Measurements from ENCODE around the gene PTRH1.

The PTRH1 gene

GRCh38 chr9:127686461-127687393 is 28.7 kb downstream of the PTRH1 start:
- no peaks in the 10 kb centered on the region for H3K36me3 ChIP-seq (ENCODE audit: control insufficient read depth, insufficient read depth, low read length)
- no peak overlapping the region for H3K9ac ChIP-seq
- TF ChIP-seq CTCF (IDR thresholded peaks at IDR 0.05), result no peak
- H3K4me1 ChIP-seq, result no peaks in the 10 kb centered on the region
- no peak overlapping the region for H3K27ac ChIP-seq
- H3K79me2 ChIP-seq, result no peaks in the 10 kb centered on the region
- no peak overlapping the region for H3K4me2 ChIP-seq (ENCODE audit: low read length)
- no peak overlapping the region for H3K4me3 ChIP-seq (ENCODE audit: low read depth, low read length)
- no peaks in the 10 kb centered on the region for H3K27me3 ChIP-seq (ENCODE audit: control insufficient read depth, insufficient read depth, low read length)
- H3K9me3 ChIP-seq (ENCODE audit: control insufficient read depth, low read length), result no peaks in the 10 kb centered on the region
- no peak overlapping the region for H2AFZ ChIP-seq

GRCh38 chr9:127684576-127684975 is 30.9 kb downstream of the PTRH1 start:
- H3K4me3 ChIP-seq (ENCODE audit: low read depth, low read length), result no peak overlapping the region
- no peaks in the 10 kb centered on the region for H3K36me3 ChIP-seq (ENCODE audit: control insufficient read depth, insufficient read depth, low read length)
- H3K27ac ChIP-seq, result no peak overlapping the region
- no peaks in the 10 kb centered on the region for H3K79me2 ChIP-seq
- TF ChIP-seq CTCF (IDR thresholded peaks at IDR 0.05), result no peak
- H3K4me2 ChIP-seq (ENCODE audit: low read length), result no peak overlapping the region
- H3K27me3 ChIP-seq (ENCODE audit: control insufficient read depth, insufficient read depth, low read length), result no peaks in the 10 kb centered on the region
- no peaks in the 10 kb centered on the region for H3K4me1 ChIP-seq
- H2AFZ ChIP-seq, result no peak overlapping the region
- no peak overlapping the region for H3K9ac ChIP-seq
- no peaks in the 10 kb centered on the region for H3K9me3 ChIP-seq (ENCODE audit: control insufficient read depth, low read length)

- Histone ChIP-seq H3K9ac (no peak overlapping the region), H3K36me3 (ENCODE audit: control insufficient read depth, insufficient read depth, low read length) (no peaks in the 10 kb centered on the region), H3K4me1 (no peaks in the 10 kb centered on the region), H3K27ac (no peak overlapping the region), H3K9me3 (ENCODE audit: control insufficient read depth, low read length) (no peaks in the 10 kb centered on the region), H3K4me2 (ENCODE audit: low read length) (no peak overlapping the region), H2AFZ (no peak overlapping the region), H3K4me3 (ENCODE audit: low read depth, low read length) (no peak overlapping the region), H3K79me2 (no peaks in the 10 kb centered on the region), H3K27me3 (ENCODE audit: control insufficient read depth, insufficient read depth, low read length) (no peaks in the 10 kb centered on the region)
- no peak for TF ChIP-seq CTCF (IDR thresholded peaks at IDR 0.05)
Measured at GRCh38 chr9:127683723-127684122, 31.7 kb downstream of the PTRH1 start.

GRCh38 chr9:127682351-127683136 is 32.9 kb downstream of the PTRH1 start:
- Histone ChIP-seq H3K27ac (no peak overlapping the region), H3K9me3 (ENCODE audit: control insufficient read depth, low read length) (no peaks in the 10 kb centered on the region), H3K4me3 (ENCODE audit: low read depth, low read length) (no peak overlapping the region), H3K4me2 (ENCODE audit: low read length) (no peak overlapping the region), H3K79me2 (no peaks in the 10 kb centered on the region), H3K9ac (no peak overlapping the region), H3K4me1 (no peaks in the 10 kb centered on the region), H2AFZ (no peak overlapping the region), H3K36me3 (ENCODE audit: control insufficient read depth, insufficient read depth, low read length) (no peaks in the 10 kb centered on the region), H3K27me3 (ENCODE audit: control insufficient read depth, insufficient read depth, low read length) (no peaks in the 10 kb centered on the region)
- no peak for TF ChIP-seq CTCF (IDR thresholded peaks at IDR 0.05)

All from parathyroid adenoma (tissue), 2 donors.